Ectodermal cell (in vitro differentiated cells): ENCODE data around the gene CFDP1.

ENCODE experiments used
- H3K27ac ChIP-seq: 2 replicates; pipeline ENCODE4 v1.7.0; 2013; ENCODE audit warnings: mild to moderate bottlenecking, low read depth, low read length; ENCODE audit not compliant: insufficient read depth, poor library complexity, severe bottlenecking
- H3K27me3 ChIP-seq: 2 replicates; pipeline ENCODE4 v1.7.0; 2013; ENCODE audit warnings: mild to moderate bottlenecking, low read length; ENCODE audit not compliant: insufficient read depth, control insufficient read depth, poor library complexity, severe bottlenecking
- H3K36me3 ChIP-seq: one replicate; pipeline ENCODE4 v1.7.0; 2013; ENCODE audit warnings: low read length; ENCODE audit not compliant: control insufficient read depth, insufficient read depth
- H3K4me1 ChIP-seq: one replicate; pipeline ENCODE4 v1.7.0; 2013; ENCODE audit warnings: low read length; ENCODE audit not compliant: control insufficient read depth, insufficient read depth
- H3K4me3 ChIP-seq: 2 replicates; pipeline ENCODE4 v1.7.0; 2013; ENCODE audit warnings: low read depth, low read length, control low read depth; ENCODE audit not compliant: insufficient read depth
- H3K9me3 ChIP-seq: 2 replicates; pipeline ENCODE4 v1.7.0; 2013; ENCODE audit warnings: mild to moderate bottlenecking, low read length, moderate library complexity; ENCODE audit not compliant: control insufficient read depth
- WGBS, 2 experiments: methylation state at CpG; one replicate each; pipeline ENCODE4 v1.1.7; 2013; ENCODE audit warnings: missing lambda C conversion rate in 2 of 2; 5-methylcytosine and 5-hydroxymethylcytosine counted together

The CFDP1 gene

DNA sequence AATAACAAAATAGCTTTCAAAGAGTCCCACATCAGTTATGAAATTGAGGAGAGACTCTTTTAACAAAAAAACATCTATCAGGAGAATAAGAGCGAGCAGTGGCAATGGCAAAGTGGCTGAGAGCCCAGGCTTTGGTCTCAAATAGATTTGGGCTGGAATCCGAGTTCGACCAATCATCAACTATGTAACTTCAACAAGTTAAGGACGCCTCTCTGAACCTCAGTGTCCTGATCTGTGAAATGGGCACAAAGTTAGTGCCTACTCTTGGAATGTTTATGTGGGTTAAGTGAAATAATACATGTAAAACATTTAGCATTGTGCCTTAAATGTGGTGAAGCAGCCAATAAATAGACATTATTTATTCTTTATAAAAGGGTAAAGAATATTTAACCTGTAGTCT is 45.4 kb downstream of the CFDP1 start:
- no peaks in the 10 kb centered on the region for H3K4me1 ChIP-seq
- 94 to 97% methylated on average over 3 of the region's 4 CpGs for WGBS, 2 experiments
- no peaks in the 10 kb centered on the region for H3K27me3 ChIP-seq
- no peak overlapping the region for H3K4me3 ChIP-seq
- no peaks in the 10 kb centered on the region for H3K9me3 ChIP-seq
- H3K36me3 ChIP-seq: peaks cover 9% of the 10 kb centered on the region
- no peak overlapping the region for H3K27ac ChIP-seq

DNA sequence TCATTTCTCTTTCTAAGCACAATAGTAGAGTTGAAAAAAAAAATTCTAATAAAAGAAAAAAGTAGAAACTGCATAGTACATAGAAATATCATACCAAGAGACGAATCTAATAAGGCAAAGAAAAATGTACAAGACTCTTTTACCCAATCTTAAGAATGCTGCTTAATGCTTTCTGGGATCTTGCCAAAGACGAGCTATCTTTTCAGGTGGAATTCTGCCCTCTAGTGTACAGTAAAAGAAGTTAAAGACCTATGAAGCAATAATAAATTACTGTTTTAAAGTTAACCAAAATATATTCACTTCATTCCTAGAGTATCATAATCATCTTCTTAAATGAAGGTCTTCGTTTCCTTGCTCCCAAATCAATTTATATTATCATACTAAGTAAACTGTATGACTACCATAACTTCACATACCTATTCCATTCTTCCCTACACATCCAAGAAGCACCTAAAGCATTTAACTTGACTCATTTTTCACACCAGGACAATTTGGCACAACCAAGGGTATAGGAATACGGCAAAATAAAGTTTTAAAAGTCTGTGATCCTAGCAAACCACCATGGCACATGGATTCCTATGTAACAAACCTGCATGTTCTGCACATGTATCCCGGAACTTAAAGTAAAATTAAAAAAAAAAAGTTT is 47.7 kb downstream of the CFDP1 start:
- no peaks in the 10 kb centered on the region for H3K27me3 ChIP-seq
- H3K4me1 ChIP-seq: no peaks in the 10 kb centered on the region
- peaks cover 6% of the 10 kb centered on the region for H3K36me3 ChIP-seq
- WGBS, 2 experiments: 46 to 54% methylated on average over 5 of the region's 5 CpGs
- no peaks in the 10 kb centered on the region for H3K9me3 ChIP-seq
- no peak overlapping the region for H3K27ac ChIP-seq
- no peak overlapping the region for H3K4me3 ChIP-seq

DNA sequence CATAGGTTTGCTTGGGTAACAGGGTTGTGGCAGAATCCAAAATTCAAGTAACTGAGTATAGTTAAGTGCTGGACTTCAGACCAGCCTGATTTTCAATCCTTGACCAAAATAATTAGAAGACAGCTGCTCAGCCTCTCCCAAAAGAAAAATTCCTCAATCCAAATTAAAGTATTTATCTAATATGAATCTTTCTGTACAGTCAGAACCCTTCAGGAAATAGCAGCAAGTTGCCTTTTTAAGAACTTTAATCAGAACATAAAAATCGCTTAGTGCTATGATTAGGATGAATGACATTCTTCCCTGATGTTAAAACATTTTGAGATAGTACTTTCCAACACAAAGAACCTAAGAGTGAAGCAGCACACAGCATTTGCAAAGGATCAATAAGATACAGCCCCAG is 50.2 kb downstream of the CFDP1 start:
- Histone ChIP-seq H3K4me3 (no peak overlapping the region), H3K36me3 (no peaks in the 10 kb centered on the region), H3K4me1 (peaks cover 3% of the 10 kb centered on the region), H3K27ac (no peak overlapping the region), H3K27me3 (no peaks in the 10 kb centered on the region), H3K9me3 (no peaks in the 10 kb centered on the region)
- 83% methylated on average over 1 of the region's 1 CpG; no CpG with 5 or more reads in 1 of the 2 experiments for WGBS, 2 experiments

DNA sequence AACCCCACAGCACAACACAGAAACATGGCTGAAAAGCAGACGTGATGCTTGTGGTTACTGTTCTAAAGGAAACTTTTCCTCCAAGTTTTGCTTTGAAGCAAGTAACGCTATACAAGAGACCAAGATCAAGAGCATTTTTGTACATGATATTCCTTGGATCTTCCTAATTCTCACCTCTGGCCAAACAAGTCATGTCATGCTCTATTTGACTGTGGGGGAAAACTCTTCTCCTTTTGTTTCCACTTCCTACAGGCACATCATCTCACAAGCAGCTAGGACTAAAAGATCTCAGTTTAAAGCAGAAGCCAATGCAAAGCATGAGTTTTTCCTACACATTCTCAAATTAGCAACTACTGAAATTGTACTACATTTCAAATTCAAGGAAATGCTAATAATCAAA is 50.7 kb downstream of the CFDP1 start:
- no peaks in the 10 kb centered on the region for H3K36me3 ChIP-seq
- H3K27ac ChIP-seq: no peak overlapping the region
- no peaks in the 10 kb centered on the region for H3K9me3 ChIP-seq
- no peaks in the 10 kb centered on the region for H3K27me3 ChIP-seq
- peaks cover 8% of the 10 kb centered on the region for H3K4me1 ChIP-seq
- no peak overlapping the region for H3K4me3 ChIP-seq
- WGBS, 2 experiments: 89 to 93% methylated on average over 2 of the region's 2 CpGs

DNA sequence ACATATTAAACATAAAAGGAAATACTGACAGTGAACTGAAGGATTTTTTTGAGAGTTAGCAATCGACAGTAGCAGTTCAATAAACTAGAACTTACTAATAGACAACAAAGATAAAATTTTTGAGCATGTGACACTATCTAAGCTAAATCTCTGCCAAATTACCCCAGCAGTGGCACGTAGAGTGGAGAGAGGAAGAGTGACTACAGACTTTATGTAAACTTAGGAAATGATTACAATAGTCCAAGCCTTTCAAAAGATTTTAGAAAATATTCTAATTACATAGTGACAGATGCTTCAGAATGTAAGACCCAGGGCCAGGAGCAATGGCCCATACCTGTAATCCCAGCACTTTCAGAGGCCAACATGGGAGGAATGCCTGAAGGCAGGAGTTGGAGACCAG is 52.4 kb downstream of the CFDP1 start:
- peaks cover 19% of the 10 kb centered on the region for H3K4me1 ChIP-seq
- no peak overlapping the region for H3K4me3 ChIP-seq
- H3K27ac ChIP-seq: no peak overlapping the region
- no peaks in the 10 kb centered on the region for H3K27me3 ChIP-seq
- no peaks in the 10 kb centered on the region for H3K36me3 ChIP-seq
- no peaks in the 10 kb centered on the region for H3K9me3 ChIP-seq
- WGBS, 2 experiments: 96% methylated on average over 2 of the region's 2 CpGs; no CpG with 5 or more reads in 1 of the 2 experiments

DNA sequence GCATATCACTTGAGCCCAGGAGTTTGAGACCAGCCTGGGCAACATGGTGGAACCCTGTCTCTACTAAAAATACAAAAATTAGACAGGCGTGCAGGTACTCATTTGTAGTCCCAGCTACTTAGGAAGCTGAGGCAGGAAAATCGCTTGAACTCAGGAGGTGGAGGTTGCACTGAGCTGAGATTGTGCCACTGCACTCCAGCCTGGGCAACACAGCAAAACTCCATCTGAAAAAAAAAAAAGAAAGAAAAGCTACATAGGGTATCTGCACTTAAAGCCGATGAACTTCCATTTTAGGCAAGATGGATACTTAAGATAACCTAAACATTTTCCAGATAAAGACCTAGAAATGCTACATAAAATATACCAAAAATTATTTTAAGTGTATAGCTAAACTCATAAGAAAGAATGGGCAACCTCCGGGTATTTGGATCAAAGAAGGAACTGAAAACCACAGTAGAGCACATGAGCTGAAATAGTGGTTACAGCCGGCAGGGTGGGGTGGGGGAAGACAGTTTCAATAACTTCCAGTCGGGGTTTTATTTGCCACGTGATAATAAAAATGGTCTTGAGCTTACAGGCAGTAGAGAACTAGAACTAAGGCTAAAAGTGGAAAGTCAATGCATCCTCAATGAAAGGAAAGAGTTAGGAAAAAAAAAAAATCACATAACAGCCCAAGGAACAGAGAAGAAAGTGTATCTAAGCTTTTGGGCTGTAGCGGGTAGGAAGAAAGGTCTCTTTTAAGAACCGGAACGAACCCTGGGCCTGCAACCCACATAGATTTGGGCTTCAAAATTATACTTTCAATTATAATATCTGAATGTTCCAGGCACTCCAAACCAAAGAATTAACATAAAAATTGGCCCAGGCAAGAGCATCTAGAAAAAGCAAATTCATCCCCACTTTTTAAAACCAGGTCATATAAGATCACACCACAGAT is 53.1 kb downstream of the CFDP1 start:
- Histone ChIP-seq H3K27ac (no peak overlapping the region), H3K4me1 (peaks cover 19% of the 10 kb centered on the region)
- WGBS, 2 experiments: 93 to 95% methylated on average over 9 of the region's 10 CpGs

DNA sequence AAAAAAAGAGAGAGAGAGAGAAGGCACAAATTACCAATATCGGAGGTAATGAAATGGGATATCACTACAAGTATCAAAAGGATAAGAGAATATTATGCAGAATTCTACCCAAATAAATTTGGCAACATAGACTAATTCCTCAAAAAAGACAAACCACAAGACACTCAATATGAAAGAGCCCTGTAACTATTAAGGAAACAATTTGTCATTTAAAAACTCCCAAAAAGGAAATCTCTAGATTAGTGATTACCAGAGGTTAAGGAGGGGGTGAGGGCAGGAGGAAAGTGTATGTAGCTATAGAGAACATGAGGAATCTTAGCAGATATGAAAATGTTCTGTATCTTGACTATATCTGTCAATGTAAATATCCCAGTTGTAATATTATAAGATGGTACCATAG is 54.0 kb downstream of the CFDP1 start:
- H3K27me3 ChIP-seq: no peaks in the 10 kb centered on the region
- H3K4me3 ChIP-seq: no peak overlapping the region
- WGBS, 2 experiments: 100% methylated on average over 1 of the region's 1 CpG; no CpG with 5 or more reads in 1 of the 2 experiments
- H3K36me3 ChIP-seq: no peaks in the 10 kb centered on the region
- H3K27ac ChIP-seq: no peak overlapping the region
- H3K4me1 ChIP-seq: peaks cover 19% of the 10 kb centered on the region
- no peaks in the 10 kb centered on the region for H3K9me3 ChIP-seq

More for the DNA sequence above, 53.1 kb downstream of the CFDP1 start:
- H3K4me3 ChIP-seq: no peak overlapping the region
- no peaks in the 10 kb centered on the region for H3K36me3 ChIP-seq
- H3K9me3 ChIP-seq: no peaks in the 10 kb centered on the region
- no peaks in the 10 kb centered on the region for H3K27me3 ChIP-seq

DNA sequence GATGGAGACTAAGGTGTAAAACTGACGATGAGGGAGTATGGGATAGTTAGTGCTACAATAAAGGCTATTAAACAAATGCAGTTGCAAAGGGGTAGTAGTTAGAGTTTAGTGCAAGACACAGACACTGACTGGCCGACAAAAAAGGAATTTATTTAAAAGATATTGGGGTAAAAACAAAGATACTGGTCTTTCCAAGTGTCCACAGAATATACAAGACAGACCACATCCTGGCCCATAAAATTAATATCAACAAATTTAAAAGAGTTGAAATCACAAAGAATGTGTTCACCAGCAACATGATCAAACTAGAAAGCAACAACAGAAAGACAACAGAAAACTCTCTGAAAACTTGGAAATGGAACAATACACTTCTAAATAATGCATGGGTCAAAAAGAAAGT is 54.7 kb downstream of the CFDP1 start:
- 95 to 96% methylated on average over 2 of the region's 2 CpGs for WGBS, 2 experiments
- H3K36me3 ChIP-seq: no peaks in the 10 kb centered on the region
- no peaks in the 10 kb centered on the region for H3K27me3 ChIP-seq
- H3K4me1 ChIP-seq: peaks cover 19% of the 10 kb centered on the region
- peak overlapping the region; percentile 6 for H3K27ac ChIP-seq
- no peaks in the 10 kb centered on the region for H3K9me3 ChIP-seq
- H3K4me3 ChIP-seq: no peak overlapping the region

DNA sequence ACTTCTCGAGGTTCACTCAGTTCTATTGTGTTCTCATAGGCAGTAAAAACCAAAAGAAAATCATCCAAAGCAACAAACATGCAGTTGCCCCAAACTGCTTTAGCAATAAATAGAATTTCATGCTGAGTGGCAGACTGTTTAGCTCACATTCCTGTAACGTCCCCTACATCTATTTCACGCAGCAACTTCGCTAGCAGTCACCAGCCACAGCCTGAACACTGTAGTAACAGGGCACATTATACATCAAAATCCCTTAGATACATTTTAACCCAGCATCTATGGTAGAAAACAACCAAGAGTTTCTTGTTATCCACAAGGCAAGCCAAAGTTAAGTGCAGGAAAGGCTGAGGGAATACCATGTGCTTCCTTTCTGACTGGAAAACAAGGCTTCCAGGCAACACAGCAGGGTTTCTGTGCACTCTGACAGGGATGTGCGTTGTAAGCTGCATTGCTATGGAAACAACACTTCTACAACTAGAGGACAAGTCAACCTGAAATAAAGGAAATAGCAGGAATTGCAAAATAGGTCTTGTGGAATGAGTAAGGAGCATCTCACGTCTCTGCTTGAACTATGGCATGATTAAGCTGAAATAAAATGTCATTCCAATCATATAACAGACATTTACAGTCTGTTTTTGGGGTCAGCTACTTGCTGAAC is 55.4 kb downstream of the CFDP1 start:
- peaks cover 19% of the 10 kb centered on the region for H3K4me1 ChIP-seq
- 50 to 67% methylated on average over 4 to 5 of the region's 6 CpGs for WGBS, 2 experiments
- H3K4me3 ChIP-seq: no peak overlapping the region

More for the DNA sequence above, 55.4 kb downstream of the CFDP1 start:
- no peaks in the 10 kb centered on the region for H3K27me3 ChIP-seq
- H3K9me3 ChIP-seq: no peaks in the 10 kb centered on the region
- H3K27ac ChIP-seq: peak overlapping the region; percentile 6
- no peaks in the 10 kb centered on the region for H3K36me3 ChIP-seq
